ENCODE results near the gene CELSR1.
"Not testable (repeated sequence)": the region's sequence is repeated elsewhere in the genome, so short reads cannot be mapped to it uniquely, and the experiment has no call there.

CELSR1 gene

GRCh38 chr22:46512039-46512370 lies 25.4 kb downstream of the CELSR1 start:
- no peak for DNase-seq

- no peak for DNase-seq
Observed at GRCh38 chr22:46511151-46512038, 26.0 kb downstream of the CELSR1 start.

GRCh38 chr22:46509416-46510089 lies 27.9 kb downstream of the CELSR1 start:
- DNase-seq = no peak

GRCh38 chr22:46508491-46508999 lies 28.9 kb downstream of the CELSR1 start:
- no peak for DNase-seq

GRCh38 chr22:46507451-46508425 lies 29.7 kb downstream of the CELSR1 start:
- DNase-seq = no peak

GRCh38 chr22:46504584-46504983 lies 32.8 kb downstream of the CELSR1 start:
- no peak for DNase-seq

- DNase-seq = no peak
Observed at GRCh38 chr22:46502440-46503175, 34.8 kb downstream of the CELSR1 start.

GRCh38 chr22:46501701-46502100 lies 35.7 kb downstream of the CELSR1 start:
- DNase-seq = no peak

- DNase-seq = not testable (repeated sequence)
Observed at GRCh38 chr22:46501265-46501664, 36.2 kb downstream of the CELSR1 start.

GRCh38 chr22:46500201-46500600 lies 37.2 kb downstream of the CELSR1 start:
- DNase-seq = no peak

GRCh38 chr22:46499805-46500189 lies 37.6 kb downstream of the CELSR1 start:
- DNase-seq = no peak

- DNase-seq = no peak
Observed at GRCh38 chr22:46491946-46492345, 45.5 kb downstream of the CELSR1 start.

- DNase-seq = no peak
Observed at GRCh38 chr22:46490538-46490937, 46.9 kb downstream of the CELSR1 start.

- no peak for DNase-seq
Observed at GRCh38 chr22:46486996-46487717, 50.3 kb downstream of the CELSR1 start.

GRCh38 chr22:46484861-46485595 lies 52.4 kb downstream of the CELSR1 start:
- no peak for DNase-seq

GRCh38 chr22:46484156-46484860 lies 53.1 kb downstream of the CELSR1 start:
- no peak for DNase-seq

GRCh38 chr22:46483353-46483752 lies 54.1 kb downstream of the CELSR1 start:
- no peak for DNase-seq

GRCh38 chr22:46482056-46482675 lies 55.3 kb downstream of the CELSR1 start:
- no peak for DNase-seq

GRCh38 chr22:46481386-46481785 lies 56.0 kb downstream of the CELSR1 start:
- no peak for DNase-seq

- DNase-seq = no peak
Observed at GRCh38 chr22:46480396-46480795, 57.0 kb downstream of the CELSR1 start.
